GM21390 (cell line): ENCODE measurements around the gene METTL25.

Source experiments
- ATAC-seq: cut with Tn5 transposase; IDR thresholded peaks from one replicate; pipeline ENCODE4 v1.9.1; 2021; ENCODE audit not compliant: unreplicated experiment

The METTL25 gene

DNA sequence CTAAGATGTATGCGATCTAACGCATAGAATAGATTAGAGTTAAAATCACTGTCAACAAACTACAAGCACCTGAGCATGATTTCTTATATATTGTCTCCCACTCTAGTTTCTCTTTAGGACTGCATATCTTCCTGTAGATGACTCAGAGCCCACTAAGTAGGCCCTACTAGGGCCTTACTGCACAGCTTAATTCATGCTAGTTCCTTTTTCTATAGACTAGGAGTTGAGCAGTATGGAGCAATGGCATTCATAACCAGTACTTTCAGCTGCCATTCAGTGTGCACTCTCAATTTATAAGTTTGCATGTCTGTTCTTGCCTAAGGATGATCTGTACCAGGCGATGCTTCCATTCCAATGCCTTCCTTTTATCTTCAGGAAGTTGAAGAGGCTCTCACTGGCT, 103.5 kb downstream of the METTL25 start:
- no peak for ATAC-seq

DNA sequence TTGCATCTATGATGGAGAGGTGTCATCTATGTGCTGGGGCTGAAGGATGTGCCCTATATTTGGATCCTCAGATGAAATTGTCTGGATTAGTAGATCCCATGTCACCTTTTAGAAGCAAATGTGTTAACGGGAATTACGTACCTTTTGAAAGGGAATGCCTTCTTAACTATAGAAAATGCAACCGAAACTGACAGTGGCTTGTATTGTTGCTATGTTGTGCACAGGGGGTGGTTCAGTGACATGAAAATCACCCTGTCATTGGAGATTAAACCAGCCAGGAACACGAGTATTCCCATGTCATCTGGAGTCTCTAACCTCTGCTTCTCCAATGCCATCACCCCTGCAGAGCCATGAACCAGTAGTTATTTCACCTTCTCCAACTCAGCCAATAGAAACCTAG, 110.2 kb downstream of the METTL25 start:
- no peak for ATAC-seq

DNA sequence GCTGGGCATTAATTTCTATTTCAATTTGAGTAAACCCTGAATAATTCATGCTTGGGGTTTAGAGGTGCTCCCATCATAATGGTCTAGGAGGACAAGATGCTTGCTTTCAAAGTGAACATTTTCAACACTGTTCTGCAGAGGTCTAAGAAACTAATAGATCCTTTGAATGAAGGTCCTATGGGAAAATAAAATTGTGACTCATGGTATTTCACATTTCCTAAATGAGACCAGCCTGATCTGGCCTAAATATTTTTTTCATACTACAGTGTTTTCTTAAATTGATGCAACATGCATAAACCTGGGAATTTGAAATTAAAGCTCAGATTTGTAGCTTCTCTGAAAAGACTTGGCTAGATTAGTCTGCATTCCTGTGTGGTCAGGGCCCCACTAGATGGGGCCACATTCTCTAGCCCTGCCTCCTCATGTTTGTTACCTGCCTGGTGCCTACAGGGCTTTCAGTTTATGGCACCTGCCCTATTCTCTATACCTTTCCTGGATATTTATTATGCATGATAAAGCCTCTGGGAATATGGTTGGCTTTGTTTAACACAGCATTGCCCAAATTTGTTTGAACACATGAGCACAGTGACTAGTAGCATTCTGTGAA, 112.7 kb downstream of the METTL25 start:
- ATAC-seq: no peak

DNA sequence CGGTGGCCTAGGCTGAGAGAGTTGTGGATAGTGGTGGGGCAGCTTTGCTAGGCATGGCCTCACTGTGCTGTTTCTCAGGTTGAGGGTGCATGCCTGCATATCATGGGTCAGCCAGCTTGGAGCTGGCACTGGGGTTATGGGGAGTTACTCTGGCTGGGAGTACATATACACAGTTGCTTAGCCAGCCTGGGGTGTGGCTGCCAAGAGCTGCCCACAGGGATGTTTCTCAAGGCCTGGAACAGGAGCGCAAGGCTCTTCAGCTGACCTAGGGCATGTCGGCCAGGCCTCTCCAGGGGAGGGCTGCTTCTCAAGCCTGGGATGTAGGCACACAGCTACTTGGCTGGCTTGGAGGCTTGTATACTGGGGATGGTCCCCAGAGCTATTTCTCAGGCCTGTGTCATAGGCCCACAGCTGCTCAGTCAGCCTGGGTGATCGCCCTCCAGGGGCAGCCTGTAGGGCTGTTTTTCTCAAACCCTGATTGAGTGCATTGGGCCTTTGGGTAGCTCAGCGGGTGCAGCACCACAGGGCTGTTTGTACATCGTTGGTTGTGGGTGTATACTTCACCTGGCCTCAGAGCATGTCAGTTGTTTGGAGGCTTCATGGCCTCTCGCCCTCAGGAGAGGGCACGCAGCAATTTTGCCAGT, 114.9 kb downstream of the METTL25 start:
- no peak for ATAC-seq

DNA sequence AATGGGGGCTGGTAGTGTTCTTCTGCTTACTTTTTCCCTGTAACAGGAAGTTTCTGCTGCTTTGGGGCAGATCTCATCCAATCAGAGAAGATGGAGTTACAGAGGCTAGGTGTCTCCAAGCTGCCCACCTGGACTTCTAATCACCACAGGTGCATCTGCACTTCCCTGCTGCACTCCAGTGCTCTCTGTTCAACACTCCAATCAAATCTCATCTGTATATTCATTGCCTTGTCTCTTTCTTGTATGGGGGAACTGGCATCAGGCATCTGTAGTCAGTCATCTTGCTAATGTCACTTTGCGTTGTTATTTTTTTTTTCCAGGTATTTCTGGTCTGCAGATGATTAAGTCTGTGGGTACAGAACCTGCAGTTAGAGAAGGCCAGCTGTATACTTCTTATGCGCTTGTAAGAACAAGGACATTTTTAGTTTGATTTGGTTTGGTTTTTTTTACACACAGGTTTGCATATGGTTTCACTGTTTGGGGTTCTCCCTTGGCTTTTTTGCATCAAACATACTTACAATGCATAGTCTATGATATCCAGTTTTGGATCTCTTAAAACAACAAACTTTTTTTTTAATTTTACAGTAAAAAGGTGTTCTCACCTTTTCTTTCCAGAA, 116.0 kb downstream of the METTL25 start:
- ATAC-seq: peak; percentile 73

DNA sequence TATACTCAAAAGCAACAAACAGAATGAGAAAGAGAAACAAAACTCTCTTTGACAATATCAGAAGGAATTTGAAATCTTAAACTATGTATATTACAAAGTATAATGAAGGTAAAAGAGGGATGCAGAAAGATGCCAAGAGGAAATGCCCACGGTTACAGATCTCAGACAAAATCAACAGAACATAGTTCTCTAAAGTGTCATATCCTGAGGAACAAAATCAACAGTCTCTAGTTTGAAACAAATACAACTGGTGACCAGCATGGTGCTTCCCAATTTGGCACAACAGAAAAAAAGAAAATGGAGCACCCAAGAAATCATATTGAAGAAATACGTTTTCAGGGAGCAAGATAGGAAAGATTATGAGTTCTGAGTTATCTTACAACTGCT, 116.5 kb downstream of the METTL25 start:
- ATAC-seq: no peak

DNA sequence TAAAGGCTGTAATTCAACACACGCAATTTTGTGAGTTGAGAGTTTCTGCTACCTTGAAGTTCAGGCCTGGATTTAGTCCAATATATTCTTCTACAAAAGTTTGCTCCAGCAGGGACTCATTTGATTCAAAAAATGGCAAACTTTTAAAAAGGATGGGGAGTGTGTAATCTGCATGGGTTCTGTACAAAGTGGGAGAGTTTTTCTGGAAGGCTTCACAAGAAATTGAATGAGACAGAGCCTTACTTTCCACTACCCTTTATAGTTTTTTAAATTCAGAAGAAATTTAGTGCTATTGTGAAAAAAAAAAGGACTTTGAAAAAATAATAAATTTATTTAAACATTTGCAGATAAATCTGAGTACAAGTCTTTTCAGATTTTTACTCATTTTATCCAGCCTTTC, 116.9 kb downstream of the METTL25 start:
- ATAC-seq: no peak

DNA sequence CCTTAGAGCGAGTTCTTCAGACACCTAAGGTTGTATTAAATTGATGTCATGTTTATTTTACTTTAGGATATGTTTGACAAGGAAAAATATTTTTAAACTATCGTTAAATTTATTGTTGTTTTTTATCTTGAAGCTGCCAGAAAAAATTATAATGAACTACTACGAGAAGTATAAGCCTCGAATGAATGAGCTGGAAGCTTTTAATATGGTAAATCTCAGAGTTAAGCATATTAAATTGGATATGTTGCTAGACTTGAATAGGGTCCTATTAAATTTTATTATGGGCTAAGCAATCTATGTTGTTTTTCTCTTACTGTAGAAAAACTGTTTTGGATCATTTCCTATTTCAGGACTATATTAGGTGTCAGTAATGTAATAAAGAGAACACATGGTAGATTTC, 118.2 kb downstream of the METTL25 start:
- no peak for ATAC-seq

DNA sequence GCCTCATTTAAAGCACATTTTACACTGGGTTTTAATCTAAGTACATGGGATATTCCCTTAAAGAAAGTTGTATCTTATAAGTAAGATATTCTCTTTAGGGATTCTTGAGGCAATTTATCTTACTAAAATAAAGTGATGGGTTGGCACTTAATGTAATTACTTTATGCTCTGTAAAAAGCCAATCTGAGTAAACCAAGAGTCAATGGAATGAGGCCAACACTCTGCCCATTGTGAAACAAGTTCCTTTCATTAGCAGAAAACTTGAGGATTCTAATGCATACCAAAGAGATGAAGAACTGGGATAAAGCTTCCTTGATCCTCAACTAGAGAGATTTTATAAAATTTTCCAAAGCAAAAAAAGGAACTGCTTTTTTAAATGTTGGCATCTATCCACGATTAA, 121.2 kb downstream of the METTL25 start:
- no peak for ATAC-seq

DNA sequence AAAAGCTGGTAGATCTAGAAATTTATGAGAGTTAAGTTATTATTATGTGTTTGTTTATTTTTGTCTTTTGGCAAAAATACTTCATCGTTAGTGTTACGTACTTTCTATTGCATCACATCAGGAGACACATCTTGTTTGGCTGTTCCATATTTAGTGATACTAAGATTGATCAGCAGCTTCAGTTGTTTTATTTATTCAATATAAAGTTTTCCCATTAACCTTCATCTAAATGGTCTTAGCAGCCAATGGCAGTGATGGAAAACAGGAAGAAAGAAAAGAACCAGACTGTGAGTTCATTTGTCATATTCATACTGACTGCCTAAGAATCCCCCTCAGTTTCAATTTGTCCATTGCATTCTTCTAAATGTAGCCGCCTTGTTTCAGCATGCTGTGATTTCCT, 122.3 kb downstream of the METTL25 start:
- ATAC-seq: no peak

DNA sequence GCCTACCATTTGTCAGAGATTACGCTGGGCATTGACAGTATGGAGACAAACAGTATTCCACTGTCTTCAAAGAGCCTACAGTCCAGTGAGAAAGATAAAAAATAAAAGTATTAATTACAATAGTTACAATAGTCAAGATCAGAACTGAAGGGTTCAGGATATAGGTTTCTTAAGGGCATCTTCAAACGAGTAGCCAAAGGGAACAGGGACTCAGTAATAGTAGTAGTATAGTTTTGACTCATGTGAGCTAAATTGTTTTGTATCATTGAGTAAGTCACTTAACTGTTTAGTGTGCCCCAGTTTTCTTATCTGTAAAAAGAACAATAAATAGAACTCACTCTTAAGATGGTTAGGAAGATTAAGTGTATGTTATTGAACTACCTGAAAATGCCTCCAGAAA, 123.6 kb downstream of the METTL25 start:
- ATAC-seq: no peak

DNA sequence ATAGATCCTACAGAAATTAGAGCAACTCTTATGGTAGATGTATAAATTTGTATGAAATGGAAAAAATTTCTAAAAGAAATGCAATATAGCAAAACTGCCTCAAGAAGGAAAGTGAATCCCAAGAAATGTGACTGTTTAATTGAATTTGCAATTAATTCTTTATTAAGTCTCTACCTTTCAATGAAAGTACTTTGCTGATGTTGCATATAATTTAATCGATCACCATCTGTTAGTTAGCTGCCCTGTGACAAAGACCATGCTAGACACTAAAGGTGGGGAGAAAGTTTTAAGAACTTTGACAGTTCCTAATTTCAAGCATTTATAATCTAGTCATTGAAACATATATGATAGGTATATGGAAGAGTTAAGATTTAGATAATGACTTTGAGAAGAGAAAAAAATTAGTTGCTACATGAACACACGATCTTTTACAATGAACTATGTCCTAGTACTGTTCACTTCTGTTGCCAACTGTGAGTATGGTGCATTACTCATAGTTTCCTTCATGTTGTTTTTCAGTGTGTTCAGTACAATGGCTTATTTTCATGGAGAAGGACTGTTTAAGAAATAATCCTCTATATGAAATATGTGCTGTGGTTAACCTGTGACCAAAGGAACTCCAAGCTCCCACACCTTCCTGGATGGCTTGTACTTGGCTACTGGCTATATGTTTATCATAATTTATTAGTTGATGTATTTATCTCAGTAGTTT, 128.4 kb downstream of the METTL25 start:
- no peak for ATAC-seq

DNA sequence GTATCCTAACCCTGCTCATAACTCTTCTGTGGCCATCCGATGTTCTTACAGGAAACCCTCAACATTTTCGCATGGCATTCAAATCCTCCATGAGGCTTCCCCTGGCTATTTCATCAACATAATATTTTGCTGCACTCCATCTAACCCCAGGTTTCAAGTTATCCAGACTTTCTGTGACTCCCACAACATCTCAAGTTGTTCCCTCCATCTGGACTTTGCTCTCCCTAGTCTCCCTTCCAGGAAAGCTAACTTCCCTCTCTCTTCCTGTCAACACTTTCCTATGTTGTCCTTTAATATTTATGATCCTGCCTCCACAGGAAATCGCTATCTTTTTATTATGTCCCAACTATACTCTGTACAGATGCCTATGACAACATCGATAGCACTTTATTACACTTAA, 146.1 kb downstream of the METTL25 start:
- ATAC-seq: no peak

DNA sequence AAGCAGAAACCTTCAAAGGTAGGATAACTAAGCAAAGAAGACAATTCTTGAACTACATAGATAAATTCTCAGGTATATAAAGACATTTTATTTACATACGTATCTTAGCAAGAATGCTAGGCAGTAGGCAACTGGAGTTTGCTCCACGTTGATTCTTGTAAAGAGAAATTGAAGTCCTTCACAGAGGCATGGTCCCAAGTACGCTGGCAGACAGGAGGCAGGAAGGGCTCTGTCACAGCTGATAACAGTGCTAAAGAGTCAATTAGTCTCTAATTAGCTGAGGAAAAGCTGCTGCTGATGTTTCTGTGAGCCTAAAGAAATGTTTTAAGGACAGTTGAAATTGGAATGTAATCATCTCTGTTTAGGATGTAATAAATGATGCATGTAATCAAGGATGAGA, 146.8 kb downstream of the METTL25 start:
- ATAC-seq: no peak

DNA sequence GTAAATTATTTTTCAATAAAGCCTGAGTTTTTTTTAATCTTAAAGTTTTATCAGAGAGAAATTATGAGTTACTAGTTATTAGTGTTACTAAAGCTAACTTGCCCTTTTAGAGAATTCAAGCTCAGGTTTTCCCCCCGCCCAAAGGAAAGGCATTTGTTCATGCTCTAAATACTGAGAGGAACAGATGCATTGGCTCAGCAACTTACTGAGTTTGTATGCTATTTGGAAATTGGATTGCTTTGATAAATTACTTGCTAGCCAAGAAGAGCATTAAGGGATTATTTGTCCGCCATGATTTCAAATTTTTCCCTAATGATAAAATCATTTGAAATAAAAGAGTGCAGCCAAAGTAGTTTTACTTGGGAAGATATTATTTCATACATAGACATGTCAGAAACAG, 149.4 kb downstream of the METTL25 start:
- no peak for ATAC-seq

DNA sequence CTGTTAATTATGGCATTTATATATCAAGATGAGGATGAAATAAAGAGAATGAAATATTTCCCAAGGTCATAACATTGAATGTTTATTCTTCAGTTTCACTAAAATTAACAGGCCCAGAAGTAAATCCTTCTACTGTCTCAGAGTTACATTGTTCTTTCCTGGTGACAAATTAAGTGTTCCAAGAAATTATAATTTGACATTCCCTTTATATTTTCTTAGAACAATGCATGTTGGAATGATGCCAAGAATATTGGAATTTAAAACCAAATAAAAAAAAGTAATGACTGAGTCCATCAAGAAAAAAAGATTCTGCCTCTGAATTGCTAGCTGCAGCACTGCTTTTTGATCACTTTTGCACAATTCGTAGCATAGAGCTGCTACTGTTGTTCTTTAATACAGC, 152.1 kb downstream of the METTL25 start:
- ATAC-seq: no peak

DNA sequence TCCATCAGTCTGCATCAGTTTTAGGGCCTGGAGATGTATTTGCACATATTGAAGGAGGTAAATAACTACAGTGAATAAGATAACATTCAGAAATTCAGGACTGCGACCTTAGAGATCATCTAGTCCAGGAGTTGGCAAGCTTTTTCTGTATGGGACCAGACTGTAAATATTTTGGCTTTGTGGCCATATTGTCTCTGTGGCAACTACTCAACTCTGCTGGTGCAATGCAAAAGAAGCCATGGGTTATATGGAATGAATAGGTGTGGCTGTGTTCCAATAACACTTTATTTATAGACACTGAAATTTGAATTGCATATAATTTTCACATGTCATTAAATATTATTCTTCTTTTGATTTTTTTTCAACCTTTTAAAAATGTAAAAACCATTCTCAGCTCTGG, 156.6 kb downstream of the METTL25 start:
- ATAC-seq: no peak

DNA sequence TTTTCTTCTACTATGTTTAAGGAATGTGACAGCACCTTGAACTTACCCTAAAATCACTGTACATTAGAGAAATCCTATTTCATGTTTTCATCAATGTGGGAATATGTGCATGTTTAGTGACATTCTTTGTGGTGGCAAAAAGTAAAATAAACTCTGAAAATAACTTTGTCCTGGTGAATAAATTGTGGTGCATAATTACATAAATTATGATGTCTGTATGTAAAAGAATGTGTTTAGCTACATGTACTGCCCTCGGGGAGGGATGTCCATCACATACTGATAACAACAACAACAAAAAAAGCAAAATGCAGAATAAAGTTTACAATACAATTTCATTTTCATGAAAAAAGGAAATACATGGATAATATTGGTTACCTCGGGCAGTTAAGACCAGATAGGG, 157.3 kb downstream of the METTL25 start:
- no peak for ATAC-seq

DNA sequence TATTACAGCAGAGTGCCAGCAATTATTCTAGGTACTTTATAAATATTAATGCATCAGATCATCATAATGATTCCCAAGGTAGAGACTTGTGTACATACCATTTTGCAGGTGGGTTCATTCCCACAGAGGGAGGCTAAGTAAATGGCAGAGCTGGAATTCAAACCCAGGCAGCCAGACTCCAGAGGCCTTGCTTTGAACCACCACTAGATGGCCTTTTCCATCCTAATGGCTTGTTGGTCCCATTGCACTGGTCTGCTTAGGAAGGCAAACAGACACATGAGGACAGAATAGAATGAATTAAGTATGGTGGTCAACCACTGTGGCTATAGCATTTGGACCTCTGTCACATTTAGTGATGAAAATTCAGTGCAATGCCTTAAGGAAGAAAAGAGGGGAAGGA, 158.7 kb downstream of the METTL25 start:
- peak; percentile 84 for ATAC-seq

DNA sequence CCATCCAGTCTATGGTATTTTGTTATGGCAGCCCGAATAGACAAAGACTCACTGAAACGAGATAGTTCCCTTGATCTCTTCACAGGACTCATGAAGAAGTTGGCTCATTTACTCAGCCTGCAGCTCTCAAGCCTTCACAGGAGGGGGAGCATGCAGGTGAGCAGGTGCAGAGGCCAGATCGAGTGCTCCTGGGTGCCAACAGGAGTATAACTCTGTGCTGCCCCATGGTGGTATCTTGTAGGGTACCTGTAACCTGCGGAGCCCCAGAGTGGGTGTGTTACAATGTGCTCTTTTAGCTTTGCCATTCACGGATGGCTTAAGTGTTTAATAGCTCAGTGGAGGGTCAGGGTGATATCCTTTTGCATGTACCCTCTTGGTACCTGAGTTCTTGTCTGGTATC, 159.5 kb downstream of the METTL25 start:
- ATAC-seq: no peak

DNA sequence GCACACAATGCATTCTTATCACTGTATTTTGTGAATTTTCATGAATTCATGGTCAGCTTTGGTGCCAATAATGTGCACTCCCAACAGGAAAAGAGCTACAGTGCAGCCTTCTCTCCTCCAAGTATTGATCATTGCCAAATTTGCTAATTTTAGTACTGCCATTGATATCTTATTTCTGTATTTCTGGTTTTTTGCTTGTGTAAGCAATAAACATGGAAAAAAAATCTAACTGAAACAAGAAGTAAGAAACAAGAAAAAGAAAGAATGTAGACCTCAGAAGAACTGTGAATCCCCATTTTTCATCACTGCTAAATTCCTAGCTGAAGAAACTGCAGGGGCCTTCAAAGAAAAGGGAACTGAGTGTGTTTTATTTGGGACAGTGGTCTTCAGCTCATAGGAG, 161.2 kb downstream of the METTL25 start:
- no peak for ATAC-seq

DNA sequence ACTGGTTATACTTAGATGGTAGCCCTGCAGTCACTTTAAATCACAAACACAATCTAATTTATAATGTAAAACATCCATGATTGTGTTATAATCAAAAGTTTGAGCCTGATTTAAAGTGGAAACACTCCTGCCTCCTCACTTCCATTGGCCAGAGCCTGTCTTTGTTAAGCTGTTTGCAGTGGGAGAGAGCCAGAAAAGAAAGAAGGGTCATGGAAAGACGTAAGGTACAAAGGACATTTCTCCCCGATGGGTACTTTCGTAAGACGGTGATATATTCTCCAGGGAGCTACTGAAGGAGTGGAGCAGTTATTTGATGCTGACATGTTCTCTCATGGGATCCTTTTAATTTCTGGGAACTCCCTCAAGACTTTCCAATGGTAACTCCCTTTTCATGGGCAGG, 164.0 kb downstream of the METTL25 start:
- no peak for ATAC-seq
